ENCODE measurements around the gene DNLZ.
"Not testable (repeated sequence)": the region's sequence is repeated elsewhere in the genome, so short reads cannot be mapped to it uniquely, and the experiment has no call there.

The DNLZ gene

DNA sequence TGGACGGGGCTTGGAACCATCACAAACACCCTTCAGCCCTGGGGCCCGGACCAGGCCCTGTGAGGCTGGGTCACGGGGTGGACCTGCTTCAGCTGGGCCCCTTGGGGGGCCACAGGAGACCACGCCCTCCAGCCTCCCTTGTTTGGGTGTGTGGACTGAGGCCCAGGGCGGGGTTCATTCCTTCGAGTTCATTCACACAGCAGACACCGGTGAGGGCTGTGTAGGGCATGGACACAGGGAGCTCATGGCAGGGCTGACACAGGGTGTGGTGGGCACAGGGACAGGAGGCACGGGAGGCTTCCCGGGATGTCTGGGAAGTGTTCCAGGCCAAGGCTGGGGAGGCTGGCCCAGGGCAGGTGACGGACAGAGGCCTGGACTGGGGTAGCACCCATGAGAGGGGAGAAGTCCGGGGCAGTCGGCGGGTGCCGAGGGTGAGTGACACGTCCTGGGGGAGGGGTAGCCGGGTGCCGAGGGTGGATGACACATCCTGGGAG is 8.9 kb downstream of the DNLZ start:
- no peak for TF ChIP-seq CTCF (conservative IDR thresholded peaks at IDR 0.05)
- no peak overlapping the region for H3K27ac ChIP-seq

- H3K27ac ChIP-seq, result no peak overlapping the region
- TF ChIP-seq CTCF (conservative IDR thresholded peaks at IDR 0.05), result no peak
Observed at GRCh38 chr9:136353757-136354488, 9.6 kb downstream of the DNLZ start.

GRCh38 chr9:136353088-136353487 is 10.5 kb downstream of the DNLZ start:
- no peak overlapping the region for H3K27ac ChIP-seq
- TF ChIP-seq CTCF (conservative IDR thresholded peaks at IDR 0.05), result no peak

DNA sequence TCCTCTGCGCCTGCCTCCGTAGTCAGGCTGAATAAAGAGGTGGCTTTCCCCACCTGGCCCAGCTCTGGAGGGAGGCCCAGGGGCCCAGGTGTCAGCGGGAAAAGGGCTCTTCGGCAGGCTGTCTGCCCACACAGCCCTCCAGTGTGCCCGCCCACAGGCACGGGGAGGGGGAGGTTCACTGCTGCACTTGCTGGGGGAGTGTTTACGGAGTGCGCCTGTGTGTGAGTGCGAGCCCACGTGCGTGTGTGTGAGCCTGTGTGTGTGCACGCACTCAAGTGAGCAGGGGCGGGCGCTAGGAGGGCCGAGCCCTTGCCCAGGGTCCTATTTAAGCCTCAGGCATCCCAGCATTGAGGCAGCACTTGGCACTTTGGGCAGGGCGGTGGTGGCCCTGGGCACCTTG is 10.9 kb downstream of the DNLZ start:
- no peak overlapping the region for H3K27ac ChIP-seq
- TF ChIP-seq CTCF (conservative IDR thresholded peaks at IDR 0.05), result no peak

GRCh38 chr9:136351868-136352267 is 11.7 kb downstream of the DNLZ start:
- H3K27ac ChIP-seq, result not testable (repeated sequence)

- H3K27ac ChIP-seq, result no peak overlapping the region
- TF ChIP-seq CTCF (conservative IDR thresholded peaks at IDR 0.05), result no peak
Observed at GRCh38 chr9:136351252-136351800, 12.2 kb downstream of the DNLZ start.

- H3K27ac ChIP-seq, result no peak overlapping the region
- no peak for TF ChIP-seq CTCF (conservative IDR thresholded peaks at IDR 0.05)
Observed at GRCh38 chr9:136349546-136349945, 14.0 kb downstream of the DNLZ start.

DNA sequence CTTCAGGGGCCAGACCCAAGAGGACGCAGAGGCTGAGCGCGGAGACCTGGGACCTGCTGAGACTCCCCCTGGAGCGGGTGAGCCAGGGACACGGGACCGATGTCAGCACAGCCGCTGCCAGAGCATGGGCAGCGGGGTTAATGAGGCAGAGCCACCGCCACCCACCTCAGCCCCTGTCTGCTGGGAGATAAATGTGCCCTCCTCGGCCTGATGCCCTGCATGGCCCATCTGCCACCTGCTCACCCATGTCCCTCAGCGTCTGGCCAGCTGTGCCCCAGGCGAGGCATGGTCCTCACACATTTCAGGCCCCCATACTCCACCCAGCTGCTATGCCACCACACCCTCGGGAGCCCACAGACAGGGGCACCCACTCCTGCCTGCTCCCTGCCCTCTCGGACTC is 14.9 kb downstream of the DNLZ start:
- no peak overlapping the region for H3K27ac ChIP-seq
- TF ChIP-seq CTCF (conservative IDR thresholded peaks at IDR 0.05), result no peak

Data from VCaP (cell line).